GM13976 (cell line): ENCODE results near the gene CCDC102A.

Experiments used
- DNase-seq: peaks from one replicate; pipeline ENCODE4 v3.0.0; 2012; ENCODE audit warnings: low spot score
- in situ Hi-C: fragments of 300-500 bp; cut with MboI; formaldehyde crosslinking; loops from one replicate; pipeline ENCODE4 v1.12.0; 2022; ENCODE audit warnings: low sequenced_read_pairs, mixed read lengths, inconsistent platforms; ENCODE audit not compliant: unreplicated experiment
- TF ChIP-seq, protein P1 (sequence below): IDR thresholded peaks from 2 replicates; pipeline ENCODE4 v1.5.1; 2012; ENCODE audit warnings: borderline replicate concordance, mild to moderate bottlenecking; ENCODE audit not compliant: insufficient read depth; ENCODE audit errors: extremely low read depth, missing control alignments, control extremely low read depth

The CCDC102A gene

DNA sequence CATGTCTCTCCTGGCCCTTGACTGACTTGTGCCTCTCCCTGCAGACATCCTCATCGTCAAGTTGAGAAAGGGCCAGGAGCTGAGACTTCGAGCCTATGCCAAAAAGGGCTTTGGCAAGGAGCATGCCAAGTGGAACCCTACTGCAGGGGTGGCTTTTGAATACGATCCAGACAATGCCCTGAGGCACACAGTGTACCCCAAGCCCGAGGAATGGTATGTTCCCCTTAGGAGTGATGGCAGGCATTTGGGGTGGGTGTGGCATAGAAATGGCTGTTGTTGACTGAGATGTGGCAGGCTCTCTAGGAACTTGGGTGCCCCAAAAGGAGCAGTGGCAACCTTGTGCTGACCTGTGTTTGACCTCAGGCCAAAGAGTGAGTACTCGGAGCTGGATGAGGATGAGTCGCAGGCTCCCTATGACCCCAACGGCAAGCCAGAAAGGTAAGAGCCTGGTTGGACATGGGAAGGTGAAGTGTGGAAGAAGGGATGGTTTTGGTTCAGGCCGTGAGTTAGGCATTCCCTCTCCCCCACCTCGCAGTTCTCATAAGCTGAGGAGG, 66.4 kb downstream of the CCDC102A start:
- no peak for DNase-seq
- in situ Hi-C loops = no loop called here
- TF ChIP-seq, protein P1, sequence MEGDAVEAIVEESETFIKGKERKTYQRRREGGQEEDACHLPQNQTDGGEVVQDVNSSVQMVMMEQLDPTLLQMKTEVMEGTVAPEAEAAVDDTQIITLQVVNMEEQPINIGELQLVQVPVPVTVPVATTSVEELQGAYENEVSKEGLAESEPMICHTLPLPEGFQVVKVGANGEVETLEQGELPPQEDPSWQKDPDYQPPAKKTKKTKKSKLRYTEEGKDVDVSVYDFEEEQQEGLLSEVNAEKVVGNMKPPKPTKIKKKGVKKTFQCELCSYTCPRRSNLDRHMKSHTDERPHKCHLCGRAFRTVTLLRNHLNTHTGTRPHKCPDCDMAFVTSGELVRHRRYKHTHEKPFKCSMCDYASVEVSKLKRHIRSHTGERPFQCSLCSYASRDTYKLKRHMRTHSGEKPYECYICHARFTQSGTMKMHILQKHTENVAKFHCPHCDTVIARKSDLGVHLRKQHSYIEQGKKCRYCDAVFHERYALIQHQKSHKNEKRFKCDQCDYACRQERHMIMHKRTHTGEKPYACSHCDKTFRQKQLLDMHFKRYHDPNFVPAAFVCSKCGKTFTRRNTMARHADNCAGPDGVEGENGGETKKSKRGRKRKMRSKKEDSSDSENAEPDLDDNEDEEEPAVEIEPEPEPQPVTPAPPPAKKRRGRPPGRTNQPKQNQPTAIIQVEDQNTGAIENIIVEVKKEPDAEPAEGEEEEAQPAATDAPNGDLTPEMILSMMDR = no peak

DNA sequence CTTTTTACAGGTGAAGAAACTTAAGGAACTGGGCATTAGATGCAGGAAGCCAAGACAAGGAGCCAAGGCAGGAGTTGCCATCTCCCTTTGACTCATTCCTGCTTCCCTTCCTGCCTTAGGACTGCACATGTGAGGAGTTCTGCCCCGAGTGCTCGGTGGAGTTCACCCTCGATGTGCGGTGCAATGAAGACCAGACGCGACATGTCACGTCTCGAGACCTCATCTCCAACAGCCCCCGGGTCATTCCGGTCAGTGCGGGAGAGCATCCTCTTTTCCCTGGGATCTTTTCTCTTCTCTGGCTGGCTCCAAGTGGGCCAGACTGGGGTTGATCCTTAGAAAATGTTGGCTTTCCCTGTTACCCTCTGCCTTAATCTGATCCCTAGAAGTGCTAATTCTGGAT, 67.3 kb downstream of the CCDC102A start:
- DNase-seq = no peak
- in situ Hi-C loops = no loop called here
- TF ChIP-seq, protein P1 = no peak

DNA sequence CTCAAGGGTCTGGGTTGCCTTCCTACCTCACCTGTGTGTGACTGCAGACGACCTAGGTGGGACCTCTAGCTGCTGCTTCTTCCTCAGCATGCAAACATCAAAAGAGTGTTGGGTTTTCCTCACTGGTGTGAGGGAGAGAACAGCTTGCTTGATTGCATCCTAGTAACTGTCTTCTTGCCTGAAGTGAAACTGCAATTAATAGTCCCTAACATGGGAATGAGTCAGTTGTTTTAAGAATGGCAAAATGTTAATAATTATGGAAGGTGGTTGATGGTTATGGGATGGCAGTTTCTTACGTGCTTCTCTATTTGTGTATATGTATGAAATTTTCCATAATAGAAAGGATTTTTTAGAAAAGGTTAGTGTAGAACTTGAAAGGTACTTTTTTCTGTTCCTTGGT, 68.0 kb downstream of the CCDC102A start:
- TF ChIP-seq, protein P1 = no peak
- in situ Hi-C loops = no loop called here
- DNase-seq = no peak

DNA sequence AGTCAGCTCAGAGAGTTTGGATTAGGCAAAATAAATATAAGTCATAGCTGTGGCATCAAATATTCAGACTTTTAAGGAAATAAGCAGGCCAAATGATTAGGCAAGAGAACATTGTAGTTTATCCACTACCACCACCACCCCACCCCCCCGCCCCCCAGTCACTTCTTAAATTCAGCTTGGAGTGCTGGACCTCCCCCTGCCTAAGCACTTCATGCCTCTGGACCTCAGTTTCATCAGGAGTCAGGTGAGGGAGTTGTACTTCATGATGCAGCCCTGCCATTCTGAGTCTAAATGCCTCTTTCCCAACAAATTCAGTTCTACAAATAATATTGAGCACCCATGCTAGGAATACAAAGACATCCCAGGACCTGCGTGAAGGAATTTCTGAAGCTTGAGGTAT, 71.8 kb downstream of the CCDC102A start:
- no peak for DNase-seq
- in situ Hi-C loops = no loop called here
- TF ChIP-seq, protein P1 = no peak

DNA sequence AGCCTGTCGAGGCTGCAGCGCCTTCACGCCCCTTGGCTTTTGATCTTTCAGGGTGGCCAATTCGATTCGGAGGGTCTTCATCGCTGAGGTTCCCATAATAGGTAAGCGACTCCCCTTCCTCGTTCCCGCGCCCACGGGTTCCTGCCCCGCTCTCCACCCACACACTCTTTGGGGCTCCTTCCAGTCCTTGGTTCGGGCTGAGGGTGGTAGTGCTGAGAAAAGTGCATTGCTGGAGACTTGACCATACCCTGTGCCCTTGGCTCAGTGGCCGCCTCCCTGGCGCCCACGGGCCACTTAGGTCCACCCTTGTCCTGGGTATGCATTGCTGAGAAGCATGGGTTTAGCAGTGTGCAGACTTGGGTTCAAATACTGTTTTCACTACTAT, 73.4 kb downstream of the CCDC102A start:
- no peak for DNase-seq
- TF ChIP-seq, protein P1 = no peak
- in situ Hi-C loops = no loop called here

DNA sequence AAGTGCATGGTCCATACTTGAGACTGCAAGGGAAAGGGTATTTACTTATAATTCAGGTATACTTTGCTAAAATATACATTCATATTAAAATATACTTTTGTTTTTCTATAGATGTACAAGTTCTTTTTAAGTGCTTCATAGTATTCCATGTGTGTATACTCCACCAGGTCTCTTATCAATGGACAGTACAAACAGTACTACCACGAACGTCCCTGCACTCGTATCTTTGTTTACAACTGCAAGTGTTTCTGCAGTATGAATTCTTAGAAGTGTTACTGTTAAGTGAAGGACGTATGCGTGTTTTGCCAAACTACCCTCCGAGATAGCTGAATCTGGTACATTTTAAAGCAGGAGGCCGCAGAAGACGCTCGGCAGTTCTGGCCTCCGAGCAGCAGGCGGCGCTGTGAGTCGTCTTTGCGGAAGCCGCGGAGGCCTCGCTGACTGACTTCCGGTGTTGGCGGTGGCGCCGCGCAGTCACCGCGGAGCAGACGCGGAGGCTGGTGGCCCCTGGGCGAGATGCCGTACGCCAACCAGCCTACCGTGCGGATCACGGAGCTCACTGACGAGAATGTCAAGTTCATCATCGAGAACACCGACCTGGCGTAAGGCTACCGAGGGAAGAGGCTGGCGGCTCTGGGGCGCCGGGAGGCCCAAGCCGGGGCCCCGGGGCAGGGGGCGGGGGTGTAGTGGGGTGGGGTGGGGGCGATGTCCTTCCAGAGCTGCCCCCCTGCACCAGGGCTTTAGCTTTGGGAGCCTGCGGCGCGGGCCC, 74.0 kb downstream of the CCDC102A start, which contains the start of gene POLR2C:
POLR2C (plus strand) TSS at position 471 of the 769 bp plus-strand sequence; CDS start at position 517, 46 bp downstream.
- TF ChIP-seq, protein P1 = peak; percentile 98
- in situ Hi-C loops = no loop called here
- DNase-seq = peak; percentile 94
